NT2/D1 (cell line): ENCODE data around the gene CD320.

Experiments used
- DNase-seq: peaks from one replicate; pipeline ENCODE4 v3.0.0-alpha.2; 2011; ENCODE audit warnings: low read depth, low spot score
- H3K27me3 ChIP-seq: 2 replicates; pipeline ENCODE4 v1.6.0; 2011; ENCODE audit warnings: mild to moderate bottlenecking; ENCODE audit not compliant: insufficient read length, insufficient read depth
- H3K36me3 ChIP-seq: 2 replicates; pipeline ENCODE4 v1.6.1; 2011; ENCODE audit warnings: mild to moderate bottlenecking, low read length, mixed read lengths; ENCODE audit not compliant: insufficient read depth, insufficient read length
- H3K4me1 ChIP-seq: 2 replicates; pipeline ENCODE4 v1.5.1; 2011; ENCODE audit not compliant: insufficient read depth, insufficient read length
- H3K4me3 ChIP-seq: 2 replicates; pipeline ENCODE4 v1.5.1; 2011; ENCODE audit warnings: low read depth; ENCODE audit not compliant: insufficient read length
- H3K9ac ChIP-seq: 2 replicates; pipeline ENCODE4 v1.6.0; 2011; ENCODE audit warnings: low read depth; ENCODE audit not compliant: insufficient read length
- H3K9me3 ChIP-seq: 2 replicates; pipeline ENCODE4 v1.5.1; 2011; ENCODE audit warnings: mild to moderate bottlenecking, low read length; ENCODE audit not compliant: insufficient read depth
- SUZ12 ChIP-seq: IDR thresholded peaks from 2 replicates; pipeline ENCODE4 v1.6.1; 2011; ENCODE audit not compliant: insufficient read length, insufficient read depth; ENCODE audit errors: extremely low read depth
- YY1 ChIP-seq: IDR thresholded peaks from 2 replicates; pipeline ENCODE4 v1.6.1; 2011; ENCODE audit not compliant: insufficient read length, insufficient read depth
- ZNF274 ChIP-seq: IDR thresholded peaks from 2 replicates; pipeline ENCODE4 v1.6.1; 2011; ENCODE audit warnings: mild to moderate bottlenecking, low read depth, low read length

CD320 gene

DNA sequence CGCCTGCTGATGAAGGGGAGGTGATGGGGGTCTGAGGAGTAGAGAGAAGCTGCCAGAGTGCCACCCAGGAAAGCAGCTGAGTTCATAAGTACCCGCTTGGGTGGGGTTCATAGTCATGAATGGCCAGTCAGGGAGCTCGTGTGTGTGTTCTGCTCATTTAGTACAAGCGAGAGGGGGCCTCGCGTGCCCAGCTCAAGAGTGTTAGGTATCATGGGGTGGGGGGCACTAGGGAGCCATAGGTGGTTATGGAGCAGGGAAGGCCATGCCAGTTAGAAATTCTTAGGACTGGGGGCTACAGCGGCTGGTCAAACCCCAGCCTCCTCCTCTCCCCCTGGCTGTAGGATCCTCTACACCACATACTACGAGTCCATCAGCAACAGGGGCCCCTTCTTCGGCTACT, 46.8 kb downstream of the CD320 start:
- Histone ChIP-seq H3K27me3 (no peaks in the 10 kb centered on the region), H3K9me3 (no peaks in the 10 kb centered on the region), H3K9ac (no peak overlapping the region), H3K4me1 (peaks cover 23% of the 10 kb centered on the region), H3K36me3 (peaks cover 52% of the 10 kb centered on the region), H3K4me3 (no peak overlapping the region)
- no peak for DNase-seq
- TF ChIP-seq ZNF274 (no peak), SUZ12 (no peak), YY1 (no peak)

GRCh38 chr19:8259922-8260247, 48.3 kb downstream of the CD320 start:
- peaks cover 23% of the 10 kb centered on the region for H3K4me1 ChIP-seq
- peaks cover 65% of the 10 kb centered on the region for H3K36me3 ChIP-seq
- TF ChIP-seq YY1 (no peak), ZNF274 (no peak)
- no peak overlapping the region for H3K4me3 ChIP-seq
- H3K27me3 ChIP-seq, result no peaks in the 10 kb centered on the region
- no peaks in the 10 kb centered on the region for H3K9me3 ChIP-seq
- DNase-seq, result no peak
- H3K9ac ChIP-seq, result no peak overlapping the region

DNA sequence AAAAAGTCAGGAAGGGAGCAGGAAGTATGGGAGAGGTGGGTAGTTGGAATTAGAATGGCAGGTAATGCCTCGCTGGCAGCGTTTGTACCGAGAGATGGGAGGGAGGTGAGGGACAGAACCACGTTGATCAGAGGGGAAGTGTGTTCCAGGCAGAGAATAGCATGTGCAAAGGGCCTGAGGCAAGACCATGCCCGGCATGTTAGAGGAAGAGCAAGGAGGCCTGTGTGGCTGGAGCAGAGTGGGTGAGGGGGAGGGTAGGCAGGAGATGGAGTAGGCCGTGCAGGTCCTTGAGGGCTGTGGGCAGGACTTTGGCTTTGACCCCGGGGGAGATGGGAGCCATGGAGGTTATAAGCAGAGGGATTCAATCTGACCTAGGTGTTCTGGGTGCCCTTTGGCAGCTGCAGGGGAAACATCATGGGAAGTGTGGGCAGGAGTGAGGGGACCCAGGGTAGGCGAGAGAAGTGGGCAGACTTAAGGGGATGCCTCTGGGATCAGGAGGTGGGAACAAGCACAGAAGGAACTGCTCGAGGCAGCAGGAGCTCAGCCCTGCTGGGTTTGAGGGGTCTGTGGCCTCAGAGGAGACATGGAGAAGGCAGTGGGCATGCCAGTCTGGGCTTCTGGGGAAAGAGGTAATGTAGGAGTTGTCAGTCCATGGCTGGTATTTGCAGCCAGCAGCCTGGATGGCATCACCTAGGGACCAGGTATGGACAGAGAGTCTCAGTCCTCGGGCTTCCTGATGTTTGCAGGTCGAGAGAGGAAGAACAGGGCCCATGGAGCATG, 48.8 kb downstream of the CD320 start:
- TF ChIP-seq SUZ12 (no peak), YY1 (no peak), ZNF274 (no peak)
- Histone ChIP-seq H3K4me3 (no peak overlapping the region), H3K27me3 (no peaks in the 10 kb centered on the region), H3K4me1 (peaks cover 25% of the 10 kb centered on the region), H3K9ac (no peak overlapping the region), H3K36me3 (peaks cover 70% of the 10 kb centered on the region), H3K9me3 (no peaks in the 10 kb centered on the region)
- DNase-seq, result no peak

DNA sequence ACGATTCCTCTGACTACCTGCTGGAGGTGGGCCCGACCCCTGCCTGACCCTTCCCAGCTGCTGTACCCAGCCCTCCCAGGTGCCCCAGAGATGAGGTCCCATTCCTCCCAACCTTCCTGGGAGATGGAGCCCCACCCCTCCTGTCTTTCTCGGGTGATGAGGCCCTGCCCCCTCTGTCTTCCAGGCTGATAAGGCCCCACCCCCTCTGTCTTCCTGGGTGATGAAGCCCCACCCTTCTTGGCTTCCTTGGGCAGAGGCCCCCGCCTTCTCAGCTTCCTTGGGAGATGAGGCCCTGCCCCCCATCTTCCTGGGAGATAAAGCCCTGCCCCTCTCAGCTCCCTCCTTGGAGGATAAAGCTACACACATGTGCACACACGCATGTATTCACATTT, 51.1 kb downstream of the CD320 start:
- no peak for TF ChIP-seq YY1
- no peak for TF ChIP-seq SUZ12
- TF ChIP-seq ZNF274, result no peak
- H3K9ac ChIP-seq, result no peak overlapping the region
- H3K27me3 ChIP-seq, result no peaks in the 10 kb centered on the region
- peaks cover 29% of the 10 kb centered on the region for H3K4me1 ChIP-seq
- peaks cover 72% of the 10 kb centered on the region for H3K36me3 ChIP-seq
- DNase-seq, result no peak
- H3K4me3 ChIP-seq, result no peak overlapping the region
- H3K9me3 ChIP-seq, result no peaks in the 10 kb centered on the region

GRCh38 chr19:8256276-8257051, 51.7 kb downstream of the CD320 start:
- TF ChIP-seq SUZ12 (no peak), ZNF274 (no peak), YY1 (no peak)
- Histone ChIP-seq H3K36me3 (peaks cover 66% of the 10 kb centered on the region), H3K4me1 (peaks cover 26% of the 10 kb centered on the region), H3K4me3 (no peak overlapping the region), H3K27me3 (no peaks in the 10 kb centered on the region), H3K9ac (no peak overlapping the region), H3K9me3 (no peaks in the 10 kb centered on the region)
- no peak for DNase-seq

- H3K4me3 ChIP-seq, result no peak overlapping the region
- no peak overlapping the region for H3K9ac ChIP-seq
- no peaks in the 10 kb centered on the region for H3K9me3 ChIP-seq
- peaks cover 71% of the 10 kb centered on the region for H3K36me3 ChIP-seq
- DNase-seq, result no peak
- H3K4me1 ChIP-seq, result peaks cover 22% of the 10 kb centered on the region
- TF ChIP-seq ZNF274 (no peak), SUZ12 (no peak)
- H3K27me3 ChIP-seq, result no peaks in the 10 kb centered on the region
Measured at GRCh38 chr19:8255426-8256125, 52.6 kb downstream of the CD320 start.

- no peaks in the 10 kb centered on the region for H3K27me3 ChIP-seq
- TF ChIP-seq ZNF274, result no peak
- no peak for TF ChIP-seq YY1
- no peak for TF ChIP-seq SUZ12
- H3K4me1 ChIP-seq, result peaks cover 19% of the 10 kb centered on the region
- peak overlapping the region; percentile 42 for H3K9ac ChIP-seq
- DNase-seq, result no peak
- no peaks in the 10 kb centered on the region for H3K9me3 ChIP-seq
- H3K36me3 ChIP-seq, result peaks cover 66% of the 10 kb centered on the region
- H3K4me3 ChIP-seq, result no peak overlapping the region
Measured at GRCh38 chr19:8254286-8255001, 53.7 kb downstream of the CD320 start.
